Prostate gland (tissue), 2 donors: ENCODE measurements around the gene RSPH10B2.
"Not testable (repeated sequence)": the region's sequence is repeated elsewhere in the genome, so short reads cannot be mapped to it uniquely, and the experiment has no call there.

Experiments used
- CTCF ChIP-seq, 4 experiments: fragments of 200-600 bp in 2 of 4; fragments of 450-650 bp in 2 of 4; sonication (generic) in 2 of 4; IDR thresholded peaks; 1 replicate in 3 of 4; 2 replicates in 1 of 4; pipeline ENCODE4 v1.5.1; 2016 to 2019; ENCODE audit warnings: antibody characterized with exemption in 4 of 4, mild to moderate bottlenecking in 2 of 4, moderate library complexity in 2 of 4
- POLR2A ChIP-seq: fragments of 450-650 bp; IDR thresholded peaks from one replicate; pipeline ENCODE4 v1.6.1; 2016; ENCODE audit warnings: antibody characterized with exemption, mild to moderate bottlenecking

GRCh38 chr7:6781581-6781980 lies 27.7 kb downstream of the RSPH10B2 start:
- TF ChIP-seq POLR2A; CTCF (IDR thresholded peaks at IDR 0.05): not testable (repeated sequence)
